KMS-11 (cell line): ENCODE data around the gene SNX17.

ENCODE experiments used
- H2AFZ ChIP-seq: fragments of 200-600 bp; sonication (generic); 2 replicates; pipeline ENCODE4 v1.6.1; 2016; ENCODE audit warnings: antibody characterized with exemption, mixed run types, low read depth
- H3K27ac ChIP-seq: fragments of 200-600 bp; sonication (generic); 2 replicates; pipeline ENCODE4 v1.6.1; 2016; ENCODE audit warnings: mild to moderate bottlenecking, mixed run types
- H3K27me3 ChIP-seq: fragments of 200-600 bp; sonication (generic); 2 replicates; pipeline ENCODE4 v1.6.1; 2017; ENCODE audit warnings: mild to moderate bottlenecking, low read depth, mixed run types, moderate library complexity; ENCODE audit not compliant: insufficient read depth
- H3K36me3 ChIP-seq: fragments of 200-600 bp; sonication (generic); 2 replicates; pipeline ENCODE4 v1.6.1; 2017; ENCODE audit warnings: mild to moderate bottlenecking, mixed run types; ENCODE audit not compliant: insufficient read depth
- H3K4me1 ChIP-seq: fragments of 200-600 bp; sonication (generic); 2 replicates; pipeline ENCODE4 v1.6.1; 2016; ENCODE audit warnings: mild to moderate bottlenecking, low read depth, mixed run types; ENCODE audit not compliant: poor library complexity, severe bottlenecking
- H3K4me2 ChIP-seq: fragments of 200-600 bp; sonication (generic); 2 replicates; pipeline ENCODE4 v1.7.0; 2016; ENCODE audit warnings: mild to moderate bottlenecking, mixed run types
- H3K4me3 ChIP-seq: fragments of 200-600 bp; sonication (generic); IDR thresholded peaks from 2 replicates; pipeline ENCODE4 v1.6.1; 2017; ENCODE audit warnings: low read depth, low read length, mixed read lengths; ENCODE audit not compliant: insufficient read depth
- H3K79me2 ChIP-seq: fragments of 200-600 bp; sonication (generic); 2 replicates; pipeline ENCODE4 v1.6.1; 2016; ENCODE audit warnings: low read depth, mixed run types; ENCODE audit not compliant: insufficient read depth
- H3K9ac ChIP-seq: fragments of 200-600 bp; sonication (generic); 2 replicates; pipeline ENCODE4 v1.6.1; 2016; ENCODE audit warnings: mild to moderate bottlenecking, mixed run types
- H4K20me1 ChIP-seq: fragments of 200-600 bp; sonication (generic); 2 replicates; pipeline ENCODE4 v1.6.1; 2016; ENCODE audit warnings: mild to moderate bottlenecking, mixed run types; ENCODE audit not compliant: insufficient read depth
- CTCF ChIP-seq: fragments of 200-600 bp; sonication (generic); conservative IDR thresholded peaks from 2 replicates; pipeline ENCODE4 v1.6.1; 2017; ENCODE audit warnings: low read depth, mild to moderate bottlenecking, antibody characterized with exemption, low read length, moderate library complexity, mixed read lengths

SNX17 gene

GRCh38 chr2:27372937-27373336, 2.5 kb downstream of the SNX17 start:
- H3K79me2 ChIP-seq = peaks cover 33% of the 10 kb centered on the region
- peaks cover 3% of the 10 kb centered on the region; the same call in 1 of the 2 replicates for H3K36me3 ChIP-seq
- no peaks in the 10 kb centered on the region for H4K20me1 ChIP-seq
- no peak overlapping the region for H3K4me2 ChIP-seq
- no peaks in the 10 kb centered on the region for H3K27me3 ChIP-seq
- no peak overlapping the region for H2AFZ ChIP-seq
- H3K9ac ChIP-seq = no peak overlapping the region
- peaks cover 9% of the 10 kb centered on the region for H3K4me1 ChIP-seq
- no peak overlapping the region for H3K4me3 ChIP-seq
- H3K27ac ChIP-seq = no peak overlapping the region
- no peak for TF ChIP-seq CTCF

- Histone ChIP-seq H4K20me1 (no peaks in the 10 kb centered on the region), H3K9ac (no peak overlapping the region), H3K4me2 (no peak overlapping the region), H3K79me2 (peaks cover 32% of the 10 kb centered on the region), H3K4me1 (peaks cover 9% of the 10 kb centered on the region), H3K27me3 (no peaks in the 10 kb centered on the region), H3K36me3 (peaks cover 3% of the 10 kb centered on the region; the same call in 1 of the 2 replicates), H3K27ac (no peak overlapping the region), H2AFZ (no peak overlapping the region), H3K4me3 (no peak overlapping the region)
- no peak for TF ChIP-seq CTCF
Measured at GRCh38 chr2:27373567-27373966, 3.2 kb downstream of the SNX17 start.

GRCh38 chr2:27375513-27376099, 5.2 kb downstream of the SNX17 start:
- Histone ChIP-seq H3K27me3 (no peaks in the 10 kb centered on the region), H3K4me2 (no peak overlapping the region), H3K79me2 (peaks cover 18% of the 10 kb centered on the region), H2AFZ (no peak overlapping the region), H3K27ac (no peak overlapping the region), H4K20me1 (no peaks in the 10 kb centered on the region), H3K4me3 (no peak overlapping the region), H3K9ac (no peak overlapping the region), H3K4me1 (peaks cover 9% of the 10 kb centered on the region), H3K36me3 (peaks cover 3% of the 10 kb centered on the region; the same call in 1 of the 2 replicates)
- no peak for TF ChIP-seq CTCF

- TF ChIP-seq CTCF = no peak
- H4K20me1 ChIP-seq = no peaks in the 10 kb centered on the region
- H3K27me3 ChIP-seq = no peaks in the 10 kb centered on the region
- H3K27ac ChIP-seq = no peak overlapping the region
- peaks cover 11% of the 10 kb centered on the region for H3K79me2 ChIP-seq
- H3K4me1 ChIP-seq = peaks cover 7% of the 10 kb centered on the region
- no peak overlapping the region for H3K9ac ChIP-seq
- no peak overlapping the region for H2AFZ ChIP-seq
- H3K36me3 ChIP-seq = peaks cover 3% of the 10 kb centered on the region; the same call in 1 of the 2 replicates
- H3K4me3 ChIP-seq = no peak overlapping the region
- no peak overlapping the region for H3K4me2 ChIP-seq
Measured at GRCh38 chr2:27376151-27376865, 5.9 kb downstream of the SNX17 start.
